GM11168 (cell line): ENCODE measurements around the gene ACTR1A.

Experiments
- in situ Hi-C: fragments of 300-500 bp; cut with MboI; formaldehyde crosslinking; loops from one replicate; pipeline ENCODE4 v1.12.0; 2022; ENCODE audit warnings: low sequenced_read_pairs; ENCODE audit not compliant: unreplicated experiment

The ACTR1A gene

DNA sequence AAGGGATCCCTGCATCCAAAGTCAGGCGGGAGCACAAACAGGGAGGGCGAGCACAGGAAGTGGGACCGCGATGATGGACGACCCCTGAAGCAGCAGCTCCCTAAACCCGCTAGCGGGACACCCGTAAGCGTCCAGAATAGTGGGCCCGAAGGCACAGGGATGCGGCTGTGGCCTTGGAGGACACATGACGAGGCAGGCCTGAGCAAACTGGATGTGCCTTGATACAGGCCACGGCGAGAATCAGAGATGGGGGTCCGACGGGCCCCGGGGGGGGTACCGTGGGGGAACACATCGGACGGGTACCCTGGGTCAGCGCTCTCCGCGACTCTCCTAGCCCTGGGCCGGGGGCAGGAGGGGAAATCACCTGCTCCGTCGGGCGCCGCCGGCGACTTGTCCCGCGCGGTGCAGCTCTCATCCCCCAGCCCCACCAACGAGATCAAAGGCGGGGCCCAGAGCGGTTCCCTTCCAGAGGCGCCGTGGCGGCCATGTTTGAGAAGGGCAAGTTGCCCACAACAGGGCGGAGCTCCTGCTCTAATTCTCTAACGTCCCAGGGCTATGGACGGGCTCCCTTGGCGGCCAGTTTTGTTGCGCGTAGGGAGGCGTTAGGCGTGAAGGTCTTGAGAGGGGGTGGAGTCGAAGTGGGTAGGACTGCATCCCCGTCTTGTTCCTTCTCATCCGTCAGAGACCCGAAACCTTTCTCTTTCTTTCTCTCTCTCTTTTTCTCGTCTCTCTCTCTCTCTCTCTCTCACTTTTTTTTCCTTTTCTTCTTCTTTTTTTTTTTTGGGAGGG, 70.2 kb downstream of the ACTR1A start, which contains the start of gene CUEDC2:
TSS of gene CUEDC2 (minus strand) at position 413 of the 789 bp plus-strand sequence. CDS start 7,386 bp downstream, outside the sequence.
- in situ Hi-C loops = no loop called here

DNA sequence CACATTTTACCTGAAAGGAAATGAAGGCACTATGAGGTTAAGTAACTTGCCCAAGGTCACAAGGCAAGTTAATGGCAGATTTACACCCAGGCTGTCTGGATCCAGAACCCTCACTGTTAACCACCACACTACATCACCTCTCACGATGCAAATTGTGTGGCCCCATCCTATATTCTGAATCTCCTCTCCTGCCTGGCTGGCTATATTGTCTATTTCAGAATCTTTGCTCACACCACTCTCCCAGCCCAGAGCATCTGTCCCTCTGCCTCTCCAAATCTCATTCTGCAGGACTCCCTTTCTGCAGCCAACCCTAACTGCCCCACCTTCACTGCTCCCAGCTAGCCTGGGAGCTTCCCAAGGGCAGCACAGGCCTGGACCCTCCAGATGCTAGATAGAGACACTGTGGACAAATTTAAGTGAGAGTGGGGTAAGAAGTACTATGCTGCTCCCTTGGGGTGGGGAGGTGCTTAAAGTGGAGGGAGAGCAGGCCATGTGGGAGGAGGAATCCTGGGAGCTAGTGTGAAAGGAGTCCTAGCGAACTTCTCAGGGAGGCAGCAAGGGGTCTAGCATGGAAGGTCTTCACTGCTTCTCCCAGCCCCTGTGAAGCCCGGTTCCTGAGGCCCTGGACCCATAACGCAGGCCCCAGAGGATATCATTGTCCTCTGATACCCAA, 70.9 kb downstream of the ACTR1A start:
- in situ Hi-C loops = no loop called here

DNA sequence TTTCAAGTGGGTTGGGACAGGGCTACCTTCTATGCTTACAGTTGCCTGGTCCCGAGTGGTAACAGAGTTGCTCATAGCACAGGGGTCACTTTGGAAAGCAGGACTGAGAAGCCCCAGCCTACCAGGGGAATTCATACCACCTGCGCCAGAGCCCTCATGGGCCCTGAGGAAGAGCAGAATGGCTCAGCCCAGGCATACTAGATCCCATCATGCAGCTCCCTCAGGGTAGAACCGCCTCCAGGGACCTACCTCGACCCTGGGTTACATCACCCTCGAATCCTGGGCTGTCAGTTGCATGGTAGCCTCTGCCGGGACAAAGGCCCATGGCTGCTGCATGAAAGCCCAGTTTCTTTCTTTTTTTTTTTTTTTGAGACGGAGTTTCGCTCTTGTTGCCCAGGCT, 73.0 kb downstream of the ACTR1A start:
- in situ Hi-C loops = no loop called here
